DND-41 (cell line): ENCODE results near the gene INTS1.

ENCODE experiments used
- EZH2 ChIP-seq: IDR thresholded peaks from 3 replicates; pipeline ENCODE4 v1.6.1; 2012; ENCODE audit warnings: borderline replicate concordance, low read depth, mild to moderate bottlenecking, moderate library complexity, low read length, inconsistent platforms; ENCODE audit not compliant: severe bottlenecking
- TF ChIP-seq, protein P1 (sequence below): IDR thresholded peaks from 2 replicates; pipeline ENCODE4 v1.5.1; 2012; ENCODE audit warnings: borderline replicate concordance, low read length, moderate library complexity, mild to moderate bottlenecking; ENCODE audit not compliant: poor library complexity, severe bottlenecking; ENCODE audit errors: extremely low read depth

DNA sequence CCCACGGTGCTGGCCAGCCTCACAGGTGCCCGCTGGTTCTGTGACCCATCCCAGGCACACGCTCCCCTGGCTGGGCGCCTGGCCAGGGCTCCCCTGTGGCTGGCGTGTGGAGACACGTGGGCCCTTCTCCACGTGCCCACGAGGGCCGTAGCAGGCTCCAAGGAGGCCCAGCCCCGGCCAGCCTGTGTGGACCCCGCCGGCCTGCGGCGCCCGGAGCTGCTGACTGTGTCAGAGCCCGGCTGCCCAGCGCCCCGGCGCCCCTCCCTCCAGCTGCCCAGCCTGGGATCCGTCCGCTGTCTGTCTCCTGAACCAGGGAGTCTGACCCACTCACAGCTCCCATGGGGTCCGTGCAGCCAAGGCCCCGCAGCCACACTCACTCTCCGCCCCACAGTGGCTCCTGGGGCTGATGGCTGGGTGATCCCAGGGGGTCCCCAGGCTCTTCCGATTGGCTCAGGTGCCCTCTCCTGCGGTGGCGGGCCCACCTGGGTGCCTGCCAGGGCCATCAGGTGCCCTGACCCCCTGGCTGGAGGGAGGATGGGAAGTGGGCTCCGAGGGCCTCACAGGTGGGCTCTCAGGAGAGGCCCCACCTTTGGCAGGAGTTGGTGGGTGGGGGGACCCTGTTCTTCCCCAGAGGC lies 42.2 kb upstream of the INTS1 start:
- TF ChIP-seq, protein P1, sequence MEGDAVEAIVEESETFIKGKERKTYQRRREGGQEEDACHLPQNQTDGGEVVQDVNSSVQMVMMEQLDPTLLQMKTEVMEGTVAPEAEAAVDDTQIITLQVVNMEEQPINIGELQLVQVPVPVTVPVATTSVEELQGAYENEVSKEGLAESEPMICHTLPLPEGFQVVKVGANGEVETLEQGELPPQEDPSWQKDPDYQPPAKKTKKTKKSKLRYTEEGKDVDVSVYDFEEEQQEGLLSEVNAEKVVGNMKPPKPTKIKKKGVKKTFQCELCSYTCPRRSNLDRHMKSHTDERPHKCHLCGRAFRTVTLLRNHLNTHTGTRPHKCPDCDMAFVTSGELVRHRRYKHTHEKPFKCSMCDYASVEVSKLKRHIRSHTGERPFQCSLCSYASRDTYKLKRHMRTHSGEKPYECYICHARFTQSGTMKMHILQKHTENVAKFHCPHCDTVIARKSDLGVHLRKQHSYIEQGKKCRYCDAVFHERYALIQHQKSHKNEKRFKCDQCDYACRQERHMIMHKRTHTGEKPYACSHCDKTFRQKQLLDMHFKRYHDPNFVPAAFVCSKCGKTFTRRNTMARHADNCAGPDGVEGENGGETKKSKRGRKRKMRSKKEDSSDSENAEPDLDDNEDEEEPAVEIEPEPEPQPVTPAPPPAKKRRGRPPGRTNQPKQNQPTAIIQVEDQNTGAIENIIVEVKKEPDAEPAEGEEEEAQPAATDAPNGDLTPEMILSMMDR, result no peak
- TF ChIP-seq EZH2, result no peak
